22Rv1 (cell line): ENCODE results near the gene CAMTA1.

Experiments
- H3K27ac ChIP-seq: fragments of 450-650 bp; 2 replicates; pipeline ENCODE4 v1.5.1; 2017
- ZFX ChIP-seq: fragments of 450-650 bp; IDR thresholded peaks from 2 replicates; pipeline ENCODE4 v1.6.1; 2017; ENCODE audit warnings: antibody characterized with exemption, borderline replicate concordance
- TF ChIP-seq, protein P1 (sequence below): fragments of 450-650 bp; IDR thresholded peaks from 2 replicates; pipeline ENCODE4 v1.5.1; 2017; ENCODE audit warnings: mild to moderate bottlenecking

Gene CAMTA1

DNA sequence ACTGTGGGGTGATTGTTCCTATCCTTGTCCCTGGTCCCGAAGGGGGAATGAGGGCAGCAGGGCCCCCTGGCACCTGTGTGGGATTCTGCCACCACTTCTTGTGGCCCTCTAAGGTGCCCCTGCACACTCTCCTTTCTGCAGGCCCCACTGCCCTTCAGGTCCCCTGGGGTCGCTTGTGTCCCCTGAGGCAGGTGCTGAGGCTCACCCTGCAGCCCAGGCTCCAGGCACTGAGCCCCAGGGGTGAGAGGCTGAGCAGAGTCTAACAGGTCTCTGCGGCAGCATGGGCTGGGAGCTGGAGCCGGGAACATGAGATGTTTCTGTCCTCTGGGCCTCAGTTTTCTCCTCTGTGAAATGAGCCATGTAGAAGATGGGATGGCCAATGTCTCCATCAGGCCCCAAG, 774.9 kb downstream of the CAMTA1 start:
- TF ChIP-seq, protein P1, sequence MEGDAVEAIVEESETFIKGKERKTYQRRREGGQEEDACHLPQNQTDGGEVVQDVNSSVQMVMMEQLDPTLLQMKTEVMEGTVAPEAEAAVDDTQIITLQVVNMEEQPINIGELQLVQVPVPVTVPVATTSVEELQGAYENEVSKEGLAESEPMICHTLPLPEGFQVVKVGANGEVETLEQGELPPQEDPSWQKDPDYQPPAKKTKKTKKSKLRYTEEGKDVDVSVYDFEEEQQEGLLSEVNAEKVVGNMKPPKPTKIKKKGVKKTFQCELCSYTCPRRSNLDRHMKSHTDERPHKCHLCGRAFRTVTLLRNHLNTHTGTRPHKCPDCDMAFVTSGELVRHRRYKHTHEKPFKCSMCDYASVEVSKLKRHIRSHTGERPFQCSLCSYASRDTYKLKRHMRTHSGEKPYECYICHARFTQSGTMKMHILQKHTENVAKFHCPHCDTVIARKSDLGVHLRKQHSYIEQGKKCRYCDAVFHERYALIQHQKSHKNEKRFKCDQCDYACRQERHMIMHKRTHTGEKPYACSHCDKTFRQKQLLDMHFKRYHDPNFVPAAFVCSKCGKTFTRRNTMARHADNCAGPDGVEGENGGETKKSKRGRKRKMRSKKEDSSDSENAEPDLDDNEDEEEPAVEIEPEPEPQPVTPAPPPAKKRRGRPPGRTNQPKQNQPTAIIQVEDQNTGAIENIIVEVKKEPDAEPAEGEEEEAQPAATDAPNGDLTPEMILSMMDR: no peak
- TF ChIP-seq ZFX: no peak

GRCh38 chr1:7560601-7561181, 775.4 kb downstream of the CAMTA1 start:
- TF ChIP-seq, protein P1: no peak
- TF ChIP-seq ZFX: no peak
- no peak overlapping the region for H3K27ac ChIP-seq

More for the DNA sequence above, 774.9 kb downstream of the CAMTA1 start:
- H3K27ac ChIP-seq: no peak overlapping the region

DNA sequence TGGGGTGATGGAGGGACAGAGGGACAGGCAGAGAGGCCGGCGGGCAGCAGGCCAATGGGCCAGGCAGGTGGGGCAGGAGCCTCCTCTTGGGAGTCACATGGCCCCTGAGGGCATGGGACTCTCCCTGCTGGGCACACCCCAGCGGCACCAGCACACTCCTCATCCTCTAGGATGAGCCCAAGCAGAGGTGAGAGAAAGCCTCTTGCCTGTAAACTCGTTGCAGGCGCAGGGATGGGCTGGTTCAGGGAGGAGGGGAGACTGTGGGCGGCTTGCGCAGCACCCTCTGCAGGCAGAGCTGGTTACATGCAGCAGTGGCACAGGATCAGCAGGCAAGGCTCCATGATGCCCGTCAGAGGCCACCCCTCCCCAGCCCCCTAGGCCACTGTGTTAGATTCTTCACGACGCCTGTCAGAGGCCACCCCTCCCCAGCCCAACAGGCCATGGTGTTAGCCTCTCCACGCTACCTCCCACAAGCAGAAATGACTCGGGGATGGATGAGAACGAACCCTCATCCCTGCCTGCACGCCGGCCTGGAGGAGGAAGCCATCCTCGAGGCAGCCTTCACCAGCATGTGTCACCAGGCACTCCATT, 776.2 kb downstream of the CAMTA1 start:
- TF ChIP-seq, protein P1: peak; percentile 61
- no peak for TF ChIP-seq ZFX

DNA sequence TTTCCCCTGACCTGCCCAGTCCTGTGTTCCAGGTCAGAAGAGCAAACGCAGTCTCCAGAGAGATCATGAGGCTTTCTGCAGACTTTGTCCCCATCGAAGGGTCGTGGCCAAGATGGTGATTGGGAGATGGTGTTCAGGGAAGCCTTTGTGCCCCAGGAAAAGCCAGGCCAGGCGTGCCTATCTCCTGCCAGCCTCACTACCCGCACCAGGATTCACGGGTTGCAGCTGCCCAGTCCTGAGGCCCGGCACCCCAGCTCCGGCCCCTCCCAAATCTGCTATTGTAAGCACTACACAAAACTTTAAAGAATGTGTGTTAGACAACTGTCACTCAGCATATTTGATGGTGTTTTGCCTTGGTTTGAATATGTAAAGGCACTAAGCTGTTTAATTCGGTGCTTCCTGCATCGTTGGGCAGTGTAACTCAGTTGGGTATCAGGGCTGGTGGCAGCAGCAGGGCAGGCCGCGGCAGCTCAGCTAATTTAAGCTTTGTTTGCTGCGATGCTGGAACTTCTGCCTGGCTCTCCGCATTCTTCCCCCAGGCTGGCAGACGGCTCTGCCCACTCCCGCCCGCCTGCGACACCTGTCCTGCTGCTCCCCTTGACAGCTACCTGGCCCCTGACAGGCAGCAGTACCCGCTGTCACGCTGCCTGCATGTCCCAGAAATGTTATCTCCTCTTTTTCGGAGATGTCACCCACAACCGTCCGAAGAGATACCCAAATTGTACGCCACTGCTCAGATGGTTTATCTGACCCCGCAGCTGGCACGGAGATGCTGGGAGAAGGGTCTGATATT, 776.9 kb downstream of the CAMTA1 start:
- no peak overlapping the region for H3K27ac ChIP-seq
- TF ChIP-seq, protein P1: no peak
- no peak for TF ChIP-seq ZFX

More for the DNA sequence above, 776.2 kb downstream of the CAMTA1 start:
- no peak overlapping the region for H3K27ac ChIP-seq

GRCh38 chr1:7562729-7563605, 777.7 kb downstream of the CAMTA1 start:
- H3K27ac ChIP-seq: no peak overlapping the region
- TF ChIP-seq, protein P1: no peak
- TF ChIP-seq ZFX: no peak

- no peak overlapping the region for H3K27ac ChIP-seq
- TF ChIP-seq, protein P1: no peak
- TF ChIP-seq ZFX: no peak
These were observed 778.9 kb downstream of the CAMTA1 start for GRCh38 chr1:7564137-7564536.
